ENCODE data around the gene KIAA1958. TPM values are rescaled to one million over a fixed set of nuclear protein-coding genes. Genes with fewer than 3 reads are reported as not detected.

Gene KIAA1958
- total RNA-seq, 1 donor, result 2.5 TPM

GRCh38 chr9:112654282-112654681, 167.7 kb downstream of the KIAA1958 start:
- H4K20me1 ChIP-seq (ENCODE audit: insufficient read depth, low read length), result no peaks in the 10 kb centered on the region
- no peak for DNase-seq (ENCODE audit: insufficient read length, low spot score, missing footprints)
- H3K4me2 ChIP-seq (ENCODE audit: insufficient read depth, low read length), result no peak overlapping the region
- H3K27me3 ChIP-seq (ENCODE audit: insufficient read depth, low read length), result no peaks in the 10 kb centered on the region
- no peaks in the 10 kb centered on the region for H3K9me3 ChIP-seq (ENCODE audit: low read depth, low read length)
- no peak for TF ChIP-seq CTCF (IDR thresholded peaks at IDR 0.05; ENCODE audit: extremely low read depth, low read depth, low read length)
- no peaks in the 10 kb centered on the region for H3K4me1 ChIP-seq (ENCODE audit: insufficient read depth, low read length)
- H2AFZ ChIP-seq (ENCODE audit: low read length), result no peak overlapping the region
- H3K27ac ChIP-seq (ENCODE audit: low read depth, low read length), result no peak overlapping the region
- H3K4me3 ChIP-seq (ENCODE audit: insufficient read depth, low read length), result no peak overlapping the region
- no peaks in the 10 kb centered on the region for H3K79me2 ChIP-seq (ENCODE audit: insufficient read depth, low read length)
- no peaks in the 10 kb centered on the region for H3K36me3 ChIP-seq (ENCODE audit: insufficient read depth, low read length)

- H3K4me2 ChIP-seq (ENCODE audit: insufficient read depth, low read length), result no peak overlapping the region
- no peaks in the 10 kb centered on the region for H4K20me1 ChIP-seq (ENCODE audit: insufficient read depth, low read length)
- no peak for DNase-seq (ENCODE audit: insufficient read length, low spot score, missing footprints)
- H3K9me3 ChIP-seq (ENCODE audit: low read depth, low read length), result no peaks in the 10 kb centered on the region
- H3K4me3 ChIP-seq (ENCODE audit: insufficient read depth, low read length), result no peak overlapping the region
- no peaks in the 10 kb centered on the region for H3K4me1 ChIP-seq (ENCODE audit: insufficient read depth, low read length)
- H3K27me3 ChIP-seq (ENCODE audit: insufficient read depth, low read length), result no peaks in the 10 kb centered on the region
- no peak overlapping the region for H2AFZ ChIP-seq (ENCODE audit: low read length)
- H3K36me3 ChIP-seq (ENCODE audit: insufficient read depth, low read length), result no peaks in the 10 kb centered on the region
- H3K79me2 ChIP-seq (ENCODE audit: insufficient read depth, low read length), result no peaks in the 10 kb centered on the region
- no peak overlapping the region for H3K27ac ChIP-seq (ENCODE audit: low read depth, low read length)
- TF ChIP-seq CTCF (IDR thresholded peaks at IDR 0.05; ENCODE audit: extremely low read depth, low read depth, low read length), result no peak
Observed at GRCh38 chr9:112655668-112656067, 169.0 kb downstream of the KIAA1958 start.

- Histone ChIP-seq H3K27me3 (ENCODE audit: insufficient read depth, low read length) (no peaks in the 10 kb centered on the region), H4K20me1 (ENCODE audit: insufficient read depth, low read length) (no peaks in the 10 kb centered on the region), H3K27ac (ENCODE audit: low read depth, low read length) (no peak overlapping the region), H3K9me3 (ENCODE audit: low read depth, low read length) (no peaks in the 10 kb centered on the region), H2AFZ (ENCODE audit: low read length) (no peak overlapping the region), H3K79me2 (ENCODE audit: insufficient read depth, low read length) (no peaks in the 10 kb centered on the region), H3K4me2 (ENCODE audit: insufficient read depth, low read length) (no peak overlapping the region), H3K4me3 (ENCODE audit: insufficient read depth, low read length) (no peak overlapping the region), H3K36me3 (ENCODE audit: insufficient read depth, low read length) (no peaks in the 10 kb centered on the region), H3K4me1 (ENCODE audit: insufficient read depth, low read length) (peaks cover 9% of the 10 kb centered on the region)
- TF ChIP-seq CTCF (IDR thresholded peaks at IDR 0.05; ENCODE audit: extremely low read depth, low read depth, low read length), result no peak
- DNase-seq (ENCODE audit: insufficient read length, low spot score, missing footprints), result no peak
Observed at GRCh38 chr9:112659906-112660305, 173.3 kb downstream of the KIAA1958 start.

GRCh38 chr9:112663681-112664080, 177.1 kb downstream of the KIAA1958 start:
- H3K4me2 ChIP-seq (ENCODE audit: insufficient read depth, low read length), result no peak overlapping the region
- no peak overlapping the region for H2AFZ ChIP-seq (ENCODE audit: low read length)
- no peaks in the 10 kb centered on the region for H4K20me1 ChIP-seq (ENCODE audit: insufficient read depth, low read length)

More at GRCh38 chr9:112663681-112664080, 177.1 kb downstream of the KIAA1958 start:
- no peak overlapping the region for H3K4me3 ChIP-seq (ENCODE audit: insufficient read depth, low read length)
- H3K27ac ChIP-seq (ENCODE audit: low read depth, low read length), result no peak overlapping the region
- peaks cover 10% of the 10 kb centered on the region for H3K4me1 ChIP-seq (ENCODE audit: insufficient read depth, low read length)
- no peak for DNase-seq (ENCODE audit: insufficient read length, low spot score, missing footprints)
- H3K79me2 ChIP-seq (ENCODE audit: insufficient read depth, low read length), result no peaks in the 10 kb centered on the region
- no peaks in the 10 kb centered on the region for H3K27me3 ChIP-seq (ENCODE audit: insufficient read depth, low read length)
- TF ChIP-seq CTCF (IDR thresholded peaks at IDR 0.05; ENCODE audit: extremely low read depth, low read depth, low read length), result no peak
- H3K36me3 ChIP-seq (ENCODE audit: insufficient read depth, low read length), result no peaks in the 10 kb centered on the region
- H3K9me3 ChIP-seq (ENCODE audit: low read depth, low read length), result no peaks in the 10 kb centered on the region

Data from osteoblast (primary cell).